Adipocyte (in vitro differentiated cells): ENCODE measurements around the gene SCYL2.

ENCODE experiments used
- DNase-seq: peaks from one replicate; pipeline ENCODE4 v3.0.0-alpha.2; 2015; ENCODE audit warnings: low read depth
- H3K27me3 ChIP-seq: replicated peaks from 2 replicates; pipeline ENCODE4 v1.7.0; 2013; ENCODE audit warnings: mild to moderate bottlenecking, low read length, moderate library complexity; ENCODE audit not compliant: control insufficient read depth, insufficient read depth
- H3K36me3 ChIP-seq: 2 replicates; pipeline ENCODE4 v1.7.0; 2013; ENCODE audit warnings: low read length, mild to moderate bottlenecking, moderate library complexity; ENCODE audit not compliant: control insufficient read depth, insufficient read depth, severe bottlenecking
- H3K4me1 ChIP-seq: 2 replicates; pipeline ENCODE4 v1.7.0; 2013; ENCODE audit warnings: mild to moderate bottlenecking, low read length, moderate library complexity; ENCODE audit not compliant: control insufficient read depth, insufficient read depth
- H3K4me3 ChIP-seq: 2 replicates; pipeline ENCODE4 v1.7.0; 2013; ENCODE audit warnings: mild to moderate bottlenecking, low read length, moderate library complexity
- H3K9ac ChIP-seq: 2 replicates; pipeline ENCODE4 v1.7.0; 2013; ENCODE audit warnings: mild to moderate bottlenecking, low read length, moderate library complexity
- H3K9me3 ChIP-seq: 2 replicates; pipeline ENCODE4 v1.7.0; 2013; ENCODE audit warnings: mild to moderate bottlenecking, low read length, moderate library complexity; ENCODE audit not compliant: control insufficient read depth

Gene SCYL2

GRCh38 chr12:100359822-100360221 is 92.8 kb downstream of the SCYL2 start:
- peaks cover 34% of the 10 kb centered on the region for H3K27me3 ChIP-seq
- H3K9ac ChIP-seq: no peak overlapping the region
- DNase-seq: peak; percentile 51
- H3K36me3 ChIP-seq: no peaks in the 10 kb centered on the region
- H3K9me3 ChIP-seq: no peaks in the 10 kb centered on the region
- no peak overlapping the region for H3K4me3 ChIP-seq
- peaks cover 6% of the 10 kb centered on the region for H3K4me1 ChIP-seq

- Histone ChIP-seq H3K36me3 (no peaks in the 10 kb centered on the region), H3K9ac (no peak overlapping the region), H3K4me3 (no peak overlapping the region), H3K4me1 (peaks cover 6% of the 10 kb centered on the region), H3K27me3 (peaks cover 31% of the 10 kb centered on the region), H3K9me3 (no peaks in the 10 kb centered on the region)
- no peak for DNase-seq
Observed at GRCh38 chr12:100360450-100360849, 93.5 kb downstream of the SCYL2 start.

GRCh38 chr12:100364324-100364723 is 97.3 kb downstream of the SCYL2 start:
- DNase-seq: no peak

GRCh38 chr12:100365411-100365810 is 98.4 kb downstream of the SCYL2 start:
- no peak overlapping the region for H3K4me3 ChIP-seq
- no peak overlapping the region for H3K9ac ChIP-seq
- no peaks in the 10 kb centered on the region for H3K4me1 ChIP-seq
- H3K27me3 ChIP-seq: peaks cover 16% of the 10 kb centered on the region
- no peak for DNase-seq
- H3K9me3 ChIP-seq: peaks cover 5% of the 10 kb centered on the region
- no peaks in the 10 kb centered on the region for H3K36me3 ChIP-seq

More at GRCh38 chr12:100364324-100364723, 97.3 kb downstream of the SCYL2 start:
- Histone ChIP-seq H3K4me3 (no peak overlapping the region), H3K9me3 (peaks cover 2% of the 10 kb centered on the region), H3K27me3 (peaks cover 16% of the 10 kb centered on the region), H3K9ac (no peak overlapping the region), H3K4me1 (peaks cover 6% of the 10 kb centered on the region), H3K36me3 (no peaks in the 10 kb centered on the region)

GRCh38 chr12:100368066-100368465 is 101.1 kb downstream of the SCYL2 start:
- H3K4me3 ChIP-seq: no peak overlapping the region
- H3K36me3 ChIP-seq: no peaks in the 10 kb centered on the region
- H3K9ac ChIP-seq: no peak overlapping the region
- DNase-seq: no peak
- H3K4me1 ChIP-seq: peaks cover 5% of the 10 kb centered on the region
- H3K9me3 ChIP-seq: peaks cover 5% of the 10 kb centered on the region
- H3K27me3 ChIP-seq: peaks cover under 1% of the 10 kb centered on the region

- H3K9ac ChIP-seq: no peak overlapping the region
- no peak overlapping the region for H3K4me3 ChIP-seq
- H3K27me3 ChIP-seq: no peaks in the 10 kb centered on the region
- no peaks in the 10 kb centered on the region for H3K36me3 ChIP-seq
- peaks cover 5% of the 10 kb centered on the region for H3K9me3 ChIP-seq
- DNase-seq: no peak
- peaks cover 17% of the 10 kb centered on the region for H3K4me1 ChIP-seq
Observed at GRCh38 chr12:100371146-100371545, 104.2 kb downstream of the SCYL2 start.

GRCh38 chr12:100372853-100373640 is 106.1 kb downstream of the SCYL2 start:
- no peaks in the 10 kb centered on the region for H3K36me3 ChIP-seq
- H3K4me1 ChIP-seq: peaks cover 17% of the 10 kb centered on the region
- DNase-seq: peak; percentile 21
- peak overlapping the region; percentile 35 for H3K4me3 ChIP-seq
- no peak overlapping the region for H3K9ac ChIP-seq
- H3K27me3 ChIP-seq: no peaks in the 10 kb centered on the region
- peaks cover 5% of the 10 kb centered on the region for H3K9me3 ChIP-seq

- no peaks in the 10 kb centered on the region for H3K36me3 ChIP-seq
- peaks cover 17% of the 10 kb centered on the region for H3K4me1 ChIP-seq
- H3K9ac ChIP-seq: no peak overlapping the region
- DNase-seq: peak; percentile 48
- H3K27me3 ChIP-seq: no peaks in the 10 kb centered on the region
- no peak overlapping the region for H3K4me3 ChIP-seq
- H3K9me3 ChIP-seq: no peaks in the 10 kb centered on the region
Observed at GRCh38 chr12:100375038-100375735, 108.2 kb downstream of the SCYL2 start.

GRCh38 chr12:100376161-100376560 is 109.2 kb downstream of the SCYL2 start:
- no peak for DNase-seq
- Histone ChIP-seq H3K4me3 (no peak overlapping the region), H3K9me3 (no peaks in the 10 kb centered on the region), H3K27me3 (no peaks in the 10 kb centered on the region), H3K9ac (no peak overlapping the region), H3K4me1 (peaks cover 17% of the 10 kb centered on the region), H3K36me3 (no peaks in the 10 kb centered on the region)

GRCh38 chr12:100381379-100381778 is 114.4 kb downstream of the SCYL2 start:
- Histone ChIP-seq H3K9me3 (no peaks in the 10 kb centered on the region), H3K27me3 (no peaks in the 10 kb centered on the region), H3K4me3 (no peak overlapping the region), H3K36me3 (no peaks in the 10 kb centered on the region), H3K9ac (no peak overlapping the region), H3K4me1 (no peaks in the 10 kb centered on the region)
- DNase-seq: no peak

- Histone ChIP-seq H3K4me1 (no peaks in the 10 kb centered on the region), H3K36me3 (no peaks in the 10 kb centered on the region)
- DNase-seq: peak; percentile 5
Observed at GRCh38 chr12:100382338-100382737, 115.4 kb downstream of the SCYL2 start.

More at GRCh38 chr12:100382338-100382737, 115.4 kb downstream of the SCYL2 start:
- Histone ChIP-seq H3K27me3 (peaks cover 1% of the 10 kb centered on the region), H3K9ac (no peak overlapping the region), H3K4me3 (no peak overlapping the region), H3K9me3 (no peaks in the 10 kb centered on the region)
